GM12878 (cell line): ENCODE measurements around the gene ADAMTS13. TPM values are rescaled to one million over a fixed set of nuclear protein-coding genes. Genes with fewer than 3 reads are reported as not detected.

ENCODE experiments used
- ATAC-seq: fragments of 200-7000 bp; cut with Tn5 transposase; 3 replicates; pipeline ENCODE4 v1.9.1; 2020; ENCODE audit warnings: mild to moderate bottlenecking, moderate library complexity
- BruUV-seq: library from RNA; stranded (reverse); fragments of 400-500 nt; replicated peaks from 2 replicates; lab custom pipeline; 2021; lab: Mats Ljungman, UMichigan
- CTCF ChIA-PET: fragments of 300-600 bp; sonication (Branson Sonifier 250); formaldehyde crosslinking; extraction: SDS; loops from one replicate; lab custom pipeline; 2021; ENCODE audit warnings: inconsistent platforms; lab: Yijun Ruan, JAX
- POLR2A ChIA-PET: fragments of 350-600 bp; formaldehyde crosslinking; extraction: SDS; loops from one replicate; lab custom pipeline; 2021; ENCODE audit warnings: inconsistent platforms; lab: Charles Lee
- RAD21 ChIA-PET: fragments of 300-600 bp; sonication (Branson Sonifier 250); formaldehyde crosslinking; loops from one replicate; lab custom pipeline; 2023; ENCODE audit warnings: antibody characterized with exemption; ENCODE audit not compliant: unreplicated experiment; lab: Charles Lee
- SMC1A ChIA-PET: fragments of 300-600 bp; sonication (Branson Sonifier 250); formaldehyde crosslinking; loops from one replicate; lab custom pipeline; 2023; ENCODE audit not compliant: unreplicated experiment, uncharacterized antibody; lab: Charles Lee
- DNase-seq: peaks from one replicate; pipeline ENCODE4 v3.0.0-alpha.2; 2011; ENCODE audit warnings: low read depth, low spot score
- FAIRE-seq: peaks from 3 replicates; lab custom pipeline; 2011; peaks lifted over from hg19 to GRCh38; lab: Jason Lieb, UNC
- H2AFZ ChIP-seq: 2 replicates; pipeline ENCODE4 v1.6.0; 2011; ENCODE audit warnings: low read depth, low read length, control low read depth; ENCODE audit not compliant: control insufficient read depth
- H3K27ac ChIP-seq: 2 replicates; pipeline ENCODE4 v1.5.1; 2011; ENCODE audit warnings: control low read depth; ENCODE audit not compliant: control insufficient read depth, insufficient read depth
- H3K27me3 ChIP-seq, 2 experiments: replicated peaks in 1 of 2; 2 replicates each; pipeline versions ENCODE4 v1.6.0 to v1.6.1; 2011; ENCODE audit warnings: low read length in 1 of 2; ENCODE audit not compliant: control insufficient read depth in 2 of 2, insufficient read depth in 2 of 2
- H3K36me3 ChIP-seq, 2 experiments: 2 replicates each; pipeline ENCODE4 v1.5.1; 2011; ENCODE audit warnings: low read length in 1 of 2; ENCODE audit not compliant: control insufficient read depth in 2 of 2, insufficient read depth in 2 of 2
- H3K4me1 ChIP-seq: 2 replicates; pipeline ENCODE4 v1.6.1; 2011; ENCODE audit warnings: mild to moderate bottlenecking, low read length, moderate library complexity, mixed read lengths; ENCODE audit not compliant: control insufficient read depth, insufficient read depth
- H3K4me2 ChIP-seq: 2 replicates; pipeline ENCODE4 v1.6.0; 2011; ENCODE audit warnings: control low read depth; ENCODE audit not compliant: control insufficient read depth, insufficient read depth
- H3K4me3 ChIP-seq: fragments of 200-600 bp; sonication (generic); 2 replicates; pipeline ENCODE4 v1.5.1; 2016
- H3K79me2 ChIP-seq: 2 replicates; pipeline ENCODE4 v1.6.0; 2011; ENCODE audit warnings: low read length; ENCODE audit not compliant: control insufficient read depth, insufficient read depth
- H3K9ac ChIP-seq: 2 replicates; pipeline ENCODE4 v1.8.0; 2011; ENCODE audit warnings: low read length, control low read depth, mixed read lengths; ENCODE audit not compliant: control insufficient read depth, insufficient read depth
- H3K9me3 ChIP-seq: replicated peaks from 3 replicates; pipeline ENCODE4 v1.5.1; 2011; ENCODE audit warnings: mild to moderate bottlenecking, low read length; ENCODE audit not compliant: control insufficient read depth, insufficient read depth
- H4K20me1 ChIP-seq: 2 replicates; pipeline ENCODE4 v1.6.0; 2011; ENCODE audit not compliant: control insufficient read depth, insufficient read depth
- CBX3 ChIP-seq: fragments of 200-600 bp; sonication (generic); IDR thresholded peaks from 2 replicates; pipeline ENCODE4 v1.6.1; 2016; ENCODE audit warnings: low read depth, borderline replicate concordance
- CBX5 ChIP-seq: sonication (generic); IDR thresholded peaks from 2 replicates; pipeline ENCODE4 v1.6.1; 2016; ENCODE audit warnings: low read depth, moderate library complexity, mild to moderate bottlenecking, inconsistent platforms
- EED ChIP-seq: sonication (generic); IDR thresholded peaks from 2 replicates; pipeline ENCODE4 v1.6.1; 2016; ENCODE audit warnings: antibody characterized with exemption, low read depth
- HCFC1 ChIP-seq: fragments of 150-350 bp; IDR thresholded peaks from 2 replicates; pipeline ENCODE4 v1.6.1; 2014; ENCODE audit warnings: low read length
- IKZF2 ChIP-seq, 2 experiments: fragments of 450-650 bp; IDR thresholded peaks; 2 replicates each; pipeline ENCODE4 v1.6.1; 2017; ENCODE audit warnings: mild to moderate bottlenecking in 2 of 2, moderate library complexity in 2 of 2
- KAT2A ChIP-seq: conservative IDR thresholded peaks from 2 replicates; pipeline ENCODE4 v1.6.1; 2011; ENCODE audit warnings: low read depth, low read length; ENCODE audit not compliant: control insufficient read depth
- NBN ChIP-seq: fragments of 450-650 bp; IDR thresholded peaks from 2 replicates; pipeline ENCODE4 v1.6.1; 2016
- PML ChIP-seq: IDR thresholded peaks from 2 replicates; pipeline ENCODE4 v1.6.1; 2012; ENCODE audit warnings: low read length, inconsistent platforms
- RELB ChIP-seq: fragments of 450-650 bp; IDR thresholded peaks from 2 replicates; pipeline ENCODE4 v1.6.1; 2017; ENCODE audit warnings: low read depth, mild to moderate bottlenecking, moderate library complexity
- RFX5 ChIP-seq: IDR thresholded peaks from 2 replicates; pipeline ENCODE4 v1.6.1; 2011; ENCODE audit warnings: low read depth, low read length, improper control_type of control experiment
- RUNX3 ChIP-seq: IDR thresholded peaks from 2 replicates; pipeline ENCODE4 v1.6.1; 2012; ENCODE audit warnings: low read length, inconsistent platforms
- TAF1 ChIP-seq: IDR thresholded peaks from 2 replicates; pipeline ENCODE4 v1.6.1; 2011; ENCODE audit warnings: mild to moderate bottlenecking, low read depth, low read length, borderline replicate concordance
- TBL1XR1 ChIP-seq: IDR thresholded peaks from 2 replicates; pipeline ENCODE4 v1.6.1; 2012; ENCODE audit warnings: low read depth, low read length, improper control_type of control experiment
- TCF12 ChIP-seq: IDR thresholded peaks from 2 replicates; pipeline ENCODE4 v1.6.1; 2011; ENCODE audit warnings: low read depth, mild to moderate bottlenecking, low read length
- ZBED1 ChIP-seq: IDR thresholded peaks from 2 replicates; pipeline ENCODE4 v1.6.1; 2016; ENCODE audit warnings: borderline replicate concordance
- WGBS: methylation state at CpG from one replicate; pipeline ENCODE4 v1.1.6; 2016; ENCODE audit warnings: low lambda C conversion rate; ENCODE audit not compliant: insufficient replicate concordance, insufficient coverage; ENCODE audit errors: missing lambda C conversion rate; 5-methylcytosine and 5-hydroxymethylcytosine counted together
- in situ Hi-C: fragments of 300-500 bp; cut with MboI; formaldehyde crosslinking; loops from 9 replicates; pipeline ENCODE4 v1.14.3; 2018; ENCODE audit warnings: mixed read lengths
- intact Hi-C: fragments of 100-400 bp; cut with micrococcal nuclease; formaldehyde crosslinking; loops from one replicate; pipeline ENCODE4 v1.14.2; 2022; ENCODE audit not compliant: unreplicated experiment
- polyA plus RNA-seq, 11 experiments: library from polyadenylated mRNA; depleted of rRNA in 4 of 11; unstranded in 6 of 11; stranded (reverse) in 5 of 11; fragments of >200 nt; fragmentation: Nextera tagmentation in 4 of 11; fragmentation: Illumina TruSeq in 1 of 11; extraction: Ambion mirVana in 4 of 11; extraction: Trizol in 1 of 11; gene quantifications; 1 replicate in 1 of 11; 2 replicates in 10 of 11; pipeline versions ENCODE4 v1.2.1 to v1.2.3, GENCODE V29; 2011 to 2016; ENCODE audit warnings: inconsistent platforms in 2 of 11, missing spikeins in 2 of 11, low read depth in 1 of 11
- total RNA-seq, 4 experiments: library from RNA; depleted of rRNA in 3 of 4; stranded (reverse); fragments of >200 nt in 3 of 4; fragmentation: Illumina TruSeq in 1 of 4; extraction: Trizol in 1 of 4; gene quantifications; 2 replicates each; pipeline versions ENCODE4 v1.2.1 to v1.2.3, GENCODE V29; 2013 to 2021

Gene ADAMTS13
- total and polyA plus RNA-seq, 10 of the 15 experiments (the other 5 are each of a cell fraction or from before 2014, with no cell fraction given): 0.08 to 2.4 (median 0.28) TPM

GRCh38 chr9:133476036-133476931 lies 54.1 kb downstream of the ADAMTS13 start:
- ChIA-PET RAD21 (interaction anchor here (0.9 to 3.1 kb wide), 2 partner anchors 16 to 53 kb away, joined by 3 to 10 read pairs; partner anchors contain the start of gene ADAMTS13), POLR2A (interaction anchor here (0.6 to 4.0 kb wide), 2 partner anchors 16 to 1856 kb away, joined by 3 to 27 read pairs; partner anchors contain the start of gene CACFD1)
- H3K36me3 ChIP-seq: peaks cover 9 to 24% of the 10 kb centered on the region in 2 experiments; a peak in 3 of 4 replicates
- peak overlapping the region; percentile 74 for H3K4me2 ChIP-seq
- no peak overlapping the region for H2AFZ ChIP-seq
- TF ChIP-seq KAT2A (no peak), RUNX3 (peak; percentile 22; the same call in 1 of the 2 replicates)
- TF ChIP-seq, all 136 proteins: peak for 1
- peaks cover 3% of the 10 kb centered on the region; the same call in 1 of the 2 replicates for H4K20me1 ChIP-seq
- CTCF ChIA-PET: interaction anchor here (1.0 to 1.9 kb wide), 2 partner anchors 14 to 290 kb away, joined by 3 to 5 read pairs; no protein-coding TSS in a partner anchor
- in situ Hi-C loops (no loop called here), intact Hi-C loops (loop anchor here (5.0 kb wide), 2 partner anchors 59 to 129 kb away; partner anchors contain the start of genes MED22, REXO4 and RPL7A)
- H3K27ac ChIP-seq: peak overlapping the region; percentile 83
- H3K4me3 ChIP-seq: peak overlapping the region; percentile 94; the same call in 1 of the 2 replicates
- H3K9me3 ChIP-seq: no peaks in the 10 kb centered on the region
- peaks cover 30% of the 10 kb centered on the region for H3K79me2 ChIP-seq
- no peak for DNase-seq
- FAIRE-seq: no peak
- TSS peak; percentile 40 for BruUV-seq
- H3K9ac ChIP-seq: peak overlapping the region; percentile 74; the same call in 1 of the 2 replicates
- peaks cover 15% of the 10 kb centered on the region for H3K4me1 ChIP-seq
- SMC1A ChIA-PET: interaction anchor here (0.7 to 1.1 kb wide), 2 partner anchors 16 to 57 kb away, joined by 3 to 5 read pairs; partner anchors contain the start of gene CACFD1
- peak; percentile 4; the same call in 1 of the 3 replicates for ATAC-seq
- no peaks in the 10 kb centered on the region for H3K27me3 ChIP-seq
- 74% methylated on average over 27 of the region's 27 CpGs for WGBS

- H3K36me3 ChIP-seq: peaks cover 9 to 22% of the 10 kb centered on the region in 2 experiments; a peak in 3 of 4 replicates
- ChIA-PET CTCF (interaction anchor here (1.0 to 3.5 kb wide), 3 partner anchors 14 to 291 kb away, joined by 3 to 17 read pairs (median 5); partner anchors contain the start of gene CACFD1), SMC1A (interaction anchor here (0.7 to 1.1 kb wide), 3 partner anchors 17 to 142 kb away, joined by 3 to 5 read pairs (median 3); partner anchors contain the start of gene CACFD1), RAD21 (interaction anchor here (0.9 to 3.1 kb wide), 2 partner anchors 16 to 54 kb away, joined by 3 to 10 read pairs; partner anchors contain the start of gene ADAMTS13), POLR2A (interaction anchor here (0.6 to 4.0 kb wide), 3 partner anchors 17 to 1857 kb away, joined by 3 to 27 read pairs (median 5); partner anchors contain the start of genes CACFD1 and GTF3C5)
- H3K4me3 ChIP-seq: peak overlapping the region; percentile 94
- H3K27me3 ChIP-seq: no peaks in the 10 kb centered on the region
- peak overlapping the region; percentile 83 for H3K27ac ChIP-seq
- intact Hi-C loops: loop anchor here (5.0 kb wide), 2 partner anchors 60 to 130 kb away; partner anchors contain the start of genes MED22, REXO4 and RPL7A
- in situ Hi-C loops: no loop called here
- FAIRE-seq (no peak), ATAC-seq (no peak), DNase-seq (no peak)
- WGBS: 96% methylated on average over 21 of the region's 21 CpGs
- H3K4me2 ChIP-seq: peak overlapping the region; percentile 74
- no peak overlapping the region for H2AFZ ChIP-seq
- H3K9ac ChIP-seq: peak overlapping the region; percentile 74
- H3K9me3 ChIP-seq: no peaks in the 10 kb centered on the region
- H3K4me1 ChIP-seq: peaks cover 15% of the 10 kb centered on the region
- H3K79me2 ChIP-seq: peaks cover 30% of the 10 kb centered on the region
- H4K20me1 ChIP-seq: peaks cover 3% of the 10 kb centered on the region; the same call in 1 of the 2 replicates
- no TSS peak for BruUV-seq
- TF ChIP-seq CBX3 (no peak), ZBED1 (no peak), RFX5 (no peak), RELB (no peak), HCFC1 (no peak), NBN (no peak), TAF1 (no peak), TBL1XR1 (no peak), CBX5 (no peak), EED (no peak), IKZF2 (IDR thresholded peaks at IDR 0.05) (no peak), TCF12 (no peak), PML (no peak)
These were observed 54.8 kb downstream of the ADAMTS13 start for GRCh38 chr9:133476941-133477340.
